GM21723 (cell line): ENCODE data around the gene RTBDN.

Experiments used
- ATAC-seq: cut with Tn5 transposase; IDR thresholded peaks from one replicate; pipeline ENCODE4 v1.9.1; 2021; ENCODE audit warnings: mild to moderate bottlenecking, moderate library complexity; ENCODE audit not compliant: unreplicated experiment

Gene RTBDN

GRCh38 chr19:12783291-12783848 lies 51.0 kb downstream of the RTBDN start:
- no peak for ATAC-seq

- ATAC-seq = no peak
Measured at GRCh38 chr19:12782424-12783290, 51.7 kb downstream of the RTBDN start.

- no peak for ATAC-seq
Measured at GRCh38 chr19:12782174-12782423, 52.3 kb downstream of the RTBDN start.

GRCh38 chr19:12779162-12779993 lies 55.0 kb downstream of the RTBDN start:
- ATAC-seq = no peak

- ATAC-seq = no peak
Measured at GRCh38 chr19:12778905-12779161, 55.5 kb downstream of the RTBDN start.

- no peak for ATAC-seq
Measured at GRCh38 chr19:12778017-12778904, 56.1 kb downstream of the RTBDN start.

GRCh38 chr19:12777217-12778016 lies 57.0 kb downstream of the RTBDN start:
- ATAC-seq = no peak
